ENCODE measurements around the gene CACNA2D1. TPM values are rescaled to one million over a fixed set of nuclear protein-coding genes. Genes with fewer than 3 reads are reported as not detected.

Gene CACNA2D1
- total and polyA plus RNA-seq, 9 of the 15 experiments (the other 6 are each of a cell fraction or from before 2014, with no cell fraction given), result 0.49 TPM; not detected in 8

DNA sequence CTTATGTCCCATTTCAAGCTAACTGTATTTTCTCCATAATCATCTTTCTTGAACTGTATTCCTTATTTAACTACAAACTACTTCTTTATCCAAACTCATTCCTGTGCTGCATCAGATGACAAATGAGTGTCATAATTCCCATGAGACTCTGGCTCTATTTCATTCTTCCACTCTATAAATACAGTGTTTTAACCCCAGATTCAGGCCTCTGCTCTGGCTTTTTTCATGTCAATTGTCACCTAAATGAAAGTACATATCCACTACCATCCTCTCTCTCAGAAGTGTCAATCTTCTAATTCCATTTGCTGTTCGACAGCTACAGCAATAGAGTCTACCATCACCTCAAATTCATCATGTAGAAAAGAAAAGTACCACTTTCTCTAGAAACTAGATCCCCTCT lies 172.7 kb downstream of the CACNA2D1 start (continued):
- TF ChIP-seq SIN3A (IDR thresholded peaks at IDR 0.05; ENCODE audit: borderline replicate concordance in 2 of 2, control insufficient read depth in 1 of 2, low read depth in 2 of 2, low read length in 2 of 2) (no peak), PHTF2 (CRISPR knock-in tag; IDR thresholded peaks at IDR 0.05) (no peak)

DNA sequence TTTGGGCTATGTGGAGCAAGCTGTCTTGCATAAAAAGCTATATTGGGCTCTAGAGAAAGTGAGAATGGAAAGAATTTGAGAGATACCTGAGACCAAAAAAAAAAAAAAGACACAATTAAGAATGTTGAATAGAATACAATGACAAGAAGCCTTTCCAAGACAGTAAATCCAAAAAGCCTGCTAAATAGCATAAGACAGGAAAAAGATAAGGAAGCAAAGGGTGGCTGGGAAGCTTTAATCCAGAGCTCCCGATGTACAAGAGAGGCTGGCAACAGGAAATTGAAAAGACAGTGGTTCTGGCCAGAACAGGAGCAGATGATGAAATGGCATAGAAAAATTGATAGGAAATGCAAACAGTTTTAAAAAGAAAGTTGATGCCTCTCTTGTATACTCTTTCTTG lies 174.9 kb downstream of the CACNA2D1 start:
- Histone ChIP-seq H4K20me1 (replicated peaks; ENCODE audit: control insufficient read depth, insufficient read depth, low read length) (no peaks in the 10 kb centered on the region), H3K36me3 (ENCODE audit: control insufficient read depth, insufficient read depth, low read length) (no peaks in the 10 kb centered on the region), H3K9ac (ENCODE audit: insufficient read depth in 1 of 2, low read depth in 2 of 2, low read length in 2 of 2) (no peak overlapping the region), H2AFZ (ENCODE audit: low read depth, low read length) (no peak overlapping the region), H3K9me3 (replicated peaks; ENCODE audit: control insufficient read depth, insufficient read depth, low read depth, low read length) (no peaks in the 10 kb centered on the region), H3K9me1 (ENCODE audit: control insufficient read depth, insufficient read depth, low read length) (no peaks in the 10 kb centered on the region), H3K27me3 (ENCODE audit: control insufficient read depth in 2 of 2, insufficient read depth in 2 of 2, low read length in 2 of 2) (no peaks in the 10 kb centered on the region), H3K4me3 (no peak overlapping the region), H3K4me1 (replicated peaks in 1 of 2; ENCODE audit: control insufficient read depth in 2 of 2, insufficient read depth in 2 of 2, low read length in 2 of 2) (no peaks in the 10 kb centered on the region), H3K4me2 (ENCODE audit: insufficient read depth, low read length) (no peak overlapping the region), H3K79me2 (ENCODE audit: control insufficient read depth, insufficient read depth, low read length) (no peaks in the 10 kb centered on the region), H3K27ac (ENCODE audit: extremely low read depth, low read depth, low read length) (no peak overlapping the region)
- DNase-seq (ENCODE audit: extremely low read depth in 1 of 4, low spot score in 3 of 4) (no peak), ATAC-seq (no peak), FAIRE-seq (no peak)
- CTCF ChIA-PET (ENCODE audit: low intra/inter-chr PET ratio), result no interaction called here
- intact Hi-C loops (cut with micrococcal nuclease) (no loop called here), in situ Hi-C loops (cut with MboI) (no loop called here)
- TF ChIP-seq, protein P1, sequence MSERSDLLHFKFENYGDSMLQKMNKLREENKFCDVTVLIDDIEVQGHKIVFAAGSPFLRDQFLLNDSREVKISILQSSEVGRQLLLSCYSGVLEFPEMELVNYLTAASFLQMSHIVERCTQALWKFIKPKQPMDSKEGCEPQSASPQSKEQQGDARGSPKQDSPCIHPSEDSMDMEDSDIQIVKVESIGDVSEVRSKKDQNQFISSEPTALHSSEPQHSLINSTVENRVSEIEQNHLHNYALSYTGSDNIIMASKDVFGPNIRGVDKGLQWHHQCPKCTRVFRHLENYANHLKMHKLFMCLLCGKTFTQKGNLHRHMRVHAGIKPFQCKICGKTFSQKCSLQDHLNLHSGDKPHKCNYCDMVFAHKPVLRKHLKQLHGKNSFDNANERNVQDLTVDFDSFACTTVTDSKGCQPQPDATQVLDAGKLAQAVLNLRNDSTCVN (CRISPR knock-in tag; IDR thresholded peaks at IDR 0.05), result no peak
- TF ChIP-seq XRCC5 (IDR thresholded peaks at IDR 0.05; ENCODE audit: low read depth, low read length) (no peak), SOX6 (IDR thresholded peaks at IDR 0.05) (no peak), ZNF282 (CRISPR knock-in tag; IDR thresholded peaks at IDR 0.05) (no peak)
- POLR2A ChIA-PET, result no interaction called here
- 0% methylated on average over 1 of the region's 1 CpG for WGBS (ENCODE audit: insufficient coverage, low coverage, missing lambda C conversion rate)
- BruUV-seq (replicated peaks), result no TSS peak

All from K562 (cell line).